Hepatocyte (in vitro differentiated cells): ENCODE results near the gene RAB6A. TPM values are rescaled to one million over a fixed set of nuclear protein-coding genes. Genes with fewer than 3 reads are reported as not detected.

Source experiments
- DNase-seq: peaks from one replicate; pipeline ENCODE4 v3.0.0-alpha.2; 2016; ENCODE audit warnings: low spot score
- H2AFZ ChIP-seq: fragments of 200-600 bp; sonication (generic); 2 replicates; pipeline ENCODE4 v1.6.0; 2016; ENCODE audit warnings: antibody characterized with exemption, mild to moderate bottlenecking
- H3K27ac ChIP-seq: fragments of 200-600 bp; sonication (generic); 2 replicates; pipeline ENCODE4 v1.5.1; 2016; ENCODE audit warnings: mild to moderate bottlenecking
- H3K27me3 ChIP-seq: fragments of 200-600 bp; sonication (generic); 2 replicates; pipeline ENCODE4 v1.6.1; 2016
- H3K36me3 ChIP-seq: fragments of 200-600 bp; sonication (generic); replicated peaks from 2 replicates; pipeline ENCODE4 v1.5.1; 2016; ENCODE audit warnings: low read depth; ENCODE audit not compliant: insufficient read depth
- H3K4me1 ChIP-seq: fragments of 200-600 bp; sonication (generic); 2 replicates; pipeline ENCODE4 v1.5.1; 2016; ENCODE audit warnings: mild to moderate bottlenecking, moderate library complexity; ENCODE audit not compliant: insufficient read depth
- H3K4me2 ChIP-seq: fragments of 200-600 bp; sonication (generic); 2 replicates; pipeline ENCODE4 v1.6.0; 2016
- H3K4me3 ChIP-seq: fragments of 200-600 bp; sonication (generic); 2 replicates; pipeline ENCODE4 v1.5.1; 2016; ENCODE audit warnings: mild to moderate bottlenecking
- H3K79me2 ChIP-seq: fragments of 200-600 bp; sonication (generic); 2 replicates; pipeline ENCODE4 v1.6.0; 2017; ENCODE audit warnings: mild to moderate bottlenecking
- H3K9me2 ChIP-seq: fragments of 200-600 bp; sonication (generic); replicated peaks from 2 replicates; pipeline ENCODE4 v1.6.0; 2017; ENCODE audit warnings: mild to moderate bottlenecking; ENCODE audit not compliant: insufficient read depth
- H3K9me3 ChIP-seq: fragments of 200-600 bp; sonication (generic); 2 replicates; pipeline ENCODE4 v1.5.1; 2016; ENCODE audit warnings: low read depth, mild to moderate bottlenecking
- H4K20me1 ChIP-seq: fragments of 200-600 bp; sonication (generic); 2 replicates; pipeline ENCODE4 v1.6.0; 2016; ENCODE audit warnings: mild to moderate bottlenecking; ENCODE audit not compliant: insufficient read depth, poor library complexity, severe bottlenecking
- CTCF ChIP-seq: fragments of 200-600 bp; sonication (generic); IDR thresholded peaks from 2 replicates; pipeline ENCODE4 v1.5.1; 2016; ENCODE audit warnings: antibody characterized with exemption, mild to moderate bottlenecking; ENCODE audit not compliant: poor library complexity
- EZH2 ChIP-seq: fragments of 200-600 bp; sonication (generic); IDR thresholded peaks from 2 replicates; pipeline ENCODE4 v1.6.1; 2016; ENCODE audit warnings: antibody characterized with exemption, mild to moderate bottlenecking, borderline replicate concordance
- EZH2phosphoT487 ChIP-seq: fragments of 200-600 bp; sonication (generic); IDR thresholded peaks from one replicate; pipeline ENCODE4 v1.6.1; 2018; ENCODE audit warnings: antibody characterized with exemption, mild to moderate bottlenecking, low read depth, moderate library complexity; ENCODE audit not compliant: unreplicated experiment, severe bottlenecking
- WGBS: methylation state at CpG from one replicate; pipeline ENCODE4 v1.1.6; 2016; ENCODE audit warnings: low lambda C conversion rate; ENCODE audit errors: missing lambda C conversion rate; 5-methylcytosine and 5-hydroxymethylcytosine counted together
- polyA plus RNA-seq: library from polyadenylated mRNA; unstranded; fragments of >200 nt; fragmentation: Nextera tagmentation; extraction: Ambion mirVana; gene quantifications from 2 replicates; pipeline ENCODE4 v1.2.1, GENCODE V29; 2016
- total RNA-seq: library from RNA; depleted of rRNA; stranded (reverse); fragments of >200 nt; gene quantifications from 2 replicates; pipeline ENCODE4 v1.2.3, GENCODE V29; 2014

The RAB6A gene
- total and polyA plus RNA-seq, 2 experiments from 2014 or later: 85.8 to 99.5 TPM

GRCh38 chr11:73663604-73664495 is 97.0 kb downstream of the RAB6A start:
- Histone ChIP-seq H3K79me2 (no peaks in the 10 kb centered on the region), H3K36me3 (no peaks in the 10 kb centered on the region), H3K4me2 (no peak overlapping the region), H2AFZ (no peak overlapping the region), H3K9me2 (no peaks in the 10 kb centered on the region), H3K9me3 (no peaks in the 10 kb centered on the region), H3K27me3 (no peaks in the 10 kb centered on the region), H4K20me1 (no peaks in the 10 kb centered on the region), H3K27ac (no peak overlapping the region), H3K4me3 (no peak overlapping the region), H3K4me1 (no peaks in the 10 kb centered on the region)
- TF ChIP-seq CTCF: no peak
- no peak for TF ChIP-seq EZH2phosphoT487
- no peak for TF ChIP-seq EZH2
- 94% methylated on average over 3 of the region's 3 CpGs for WGBS
- DNase-seq: no peak

- Histone ChIP-seq H3K4me2 (no peak overlapping the region), H3K36me3 (no peaks in the 10 kb centered on the region), H3K27me3 (no peaks in the 10 kb centered on the region), H3K27ac (no peak overlapping the region), H2AFZ (no peak overlapping the region), H4K20me1 (no peaks in the 10 kb centered on the region), H3K9me3 (no peaks in the 10 kb centered on the region), H3K4me1 (no peaks in the 10 kb centered on the region), H3K9me2 (no peaks in the 10 kb centered on the region), H3K4me3 (no peak overlapping the region), H3K79me2 (no peaks in the 10 kb centered on the region)
- WGBS: 93% methylated on average over 3 of the region's 3 CpGs
- no peak for DNase-seq
- no peak for TF ChIP-seq EZH2
- no peak for TF ChIP-seq CTCF
- no peak for TF ChIP-seq EZH2phosphoT487
These were observed 98.3 kb downstream of the RAB6A start for GRCh38 chr11:73662445-73663157.

GRCh38 chr11:73661035-73661628 is 99.7 kb downstream of the RAB6A start:
- H3K27ac ChIP-seq: peak overlapping the region; percentile 48
- peak; percentile 93 for DNase-seq
- H3K79me2 ChIP-seq: no peaks in the 10 kb centered on the region
- no peaks in the 10 kb centered on the region for H3K9me2 ChIP-seq
- H4K20me1 ChIP-seq: no peaks in the 10 kb centered on the region
- H3K9me3 ChIP-seq: no peaks in the 10 kb centered on the region
- no peaks in the 10 kb centered on the region for H3K36me3 ChIP-seq
- 7% methylated on average over 40 of the region's 40 CpGs for WGBS
- peak overlapping the region; percentile 81 for H2AFZ ChIP-seq
- TF ChIP-seq CTCF (peak; percentile 99), EZH2phosphoT487 (no peak)
- H3K4me2 ChIP-seq: peak overlapping the region; percentile 88
- no peaks in the 10 kb centered on the region for H3K27me3 ChIP-seq
- H3K4me3 ChIP-seq: no peak overlapping the region
- no peaks in the 10 kb centered on the region for H3K4me1 ChIP-seq
